GM12892 (cell line): Measurements from ENCODE around the gene CMKLR1.

Experiments used
- DNase-seq: peaks from one replicate; pipeline ENCODE4 v3.0.0; 2011; ENCODE audit not compliant: insufficient read length
- FAIRE-seq: peaks from 2 replicates; lab custom pipeline; 2011; peaks lifted over from hg19 to GRCh38; lab: Jason Lieb, UNC
- POLR2A ChIP-seq: IDR thresholded peaks from 2 replicates; pipeline ENCODE4 v1.6.1; 2011; ENCODE audit warnings: low read depth, low read length, control low read depth
- POLR2AphosphoS5 ChIP-seq: IDR thresholded peaks from 2 replicates; pipeline ENCODE4 v1.6.1; 2011; ENCODE audit warnings: low read depth, low read length, control low read depth
- TAF1 ChIP-seq: IDR thresholded peaks from 2 replicates; pipeline ENCODE4 v1.6.1; 2011; ENCODE audit warnings: low read depth, mild to moderate bottlenecking, control low read depth, low read length, borderline replicate concordance

The CMKLR1 gene

GRCh38 chr12:108346727-108347710, 7.9 kb upstream of the CMKLR1 start:
- FAIRE-seq (no peak), DNase-seq (no peak)
- TF ChIP-seq TAF1 (no peak), POLR2A (no peak), POLR2AphosphoS5 (no peak)

GRCh38 chr12:108345716-108346633, 6.9 kb upstream of the CMKLR1 start:
- TF ChIP-seq TAF1 (no peak), POLR2AphosphoS5 (no peak), POLR2A (no peak)
- DNase-seq (no peak), FAIRE-seq (no peak)

- FAIRE-seq (no peak), DNase-seq (no peak)
- TF ChIP-seq POLR2A (no peak), TAF1 (no peak), POLR2AphosphoS5 (no peak)
Measured at GRCh38 chr12:108342985-108343384, 3.9 kb upstream of the CMKLR1 start.

GRCh38 chr12:108341854-108342847, 3.0 kb upstream of the CMKLR1 start:
- DNase-seq (no peak), FAIRE-seq (no peak)

GRCh38 chr12:108341356-108341755, 2.2 kb upstream of the CMKLR1 start:
- no peak for TF ChIP-seq POLR2A
- no peak for TF ChIP-seq TAF1
- TF ChIP-seq POLR2AphosphoS5 = no peak
- no peak for DNase-seq
- no peak for FAIRE-seq

More at GRCh38 chr12:108341854-108342847, 3.0 kb upstream of the CMKLR1 start:
- TF ChIP-seq TAF1 (no peak), POLR2A (no peak), POLR2AphosphoS5 (no peak)

- DNase-seq (no peak), FAIRE-seq (no peak)
- TF ChIP-seq TAF1 = no peak
Measured at GRCh38 chr12:108340037-108340436, 926 bp upstream of the CMKLR1 start.

GRCh38 chr12:108337235-108338223, 1.6 kb downstream of the CMKLR1 start:
- no peak for TF ChIP-seq POLR2AphosphoS5
- no peak for TF ChIP-seq POLR2A
- no peak for TF ChIP-seq TAF1
- DNase-seq (no peak), FAIRE-seq (peak; percentile 70)

- no peak for TF ChIP-seq TAF1
- TF ChIP-seq POLR2A = no peak
- TF ChIP-seq POLR2AphosphoS5 = no peak
- FAIRE-seq (peak; percentile 87), DNase-seq (peak; percentile 39)
Measured at GRCh38 chr12:108335349-108336119, 3.6 kb downstream of the CMKLR1 start.
